Stimulated activated CD8-positive, alpha-beta memory T cell treated with anti-CD3 and anti-CD28 coated beads, Interleukin-2, amount 100 ng/mL, for 48 hours (primary cell): Measurements from ENCODE around the gene FHIP2A.
A peak's percentile ranks its signal among the peaks of the same experiment; 100 is the strongest.
"Not testable (repeated sequence)": the region's sequence is repeated elsewhere in the genome, so short reads cannot be mapped to it uniquely, and the experiment has no call there.

ENCODE experiments used
- DNase-seq, 2 donors: peaks; one replicate each; pipeline ENCODE4 v3.0.0-alpha.2; 2020; ENCODE audit warnings: low read depth in 2 of 2

The FHIP2A gene

DNA sequence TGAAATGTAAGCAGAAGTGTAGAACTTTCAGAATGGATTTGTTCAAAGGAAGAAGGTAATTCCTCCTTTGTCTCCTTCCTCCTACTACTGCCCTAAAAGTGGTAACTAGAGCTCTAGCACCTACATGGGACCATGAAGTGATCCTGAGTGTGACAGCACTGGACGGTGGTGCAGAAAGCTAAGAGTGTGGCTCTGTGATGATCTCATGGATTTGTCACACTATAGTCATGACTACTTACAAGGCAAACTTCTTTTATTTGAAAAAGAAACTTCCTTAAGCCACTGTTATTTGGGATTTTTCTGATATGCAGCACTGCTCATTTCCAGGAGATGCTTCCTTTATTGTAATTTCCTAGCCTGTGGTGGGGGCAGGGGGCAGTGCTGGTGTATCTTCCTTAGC is 5.8 kb upstream of the FHIP2A start:
- DNase-seq: no peak

DNA sequence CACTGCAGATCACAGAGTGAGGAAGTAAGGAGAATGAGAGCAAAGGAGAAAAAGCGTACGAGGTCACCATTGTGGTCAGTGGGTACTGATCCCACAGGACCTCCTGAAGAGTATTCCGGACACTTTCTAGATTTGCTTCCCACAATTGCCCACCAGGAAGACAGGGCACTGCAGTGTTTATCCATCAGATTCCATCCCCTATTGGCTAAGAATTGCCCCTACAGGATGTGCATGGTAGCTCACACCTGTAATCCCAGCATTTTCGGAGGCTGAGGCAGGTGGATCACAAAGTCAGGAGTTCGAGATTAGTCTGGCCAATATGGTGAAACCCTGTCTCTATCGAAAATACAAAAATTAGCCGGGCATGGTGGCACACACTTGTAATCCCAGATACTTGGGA is 5.3 kb upstream of the FHIP2A start:
- DNase-seq: no peak

DNA sequence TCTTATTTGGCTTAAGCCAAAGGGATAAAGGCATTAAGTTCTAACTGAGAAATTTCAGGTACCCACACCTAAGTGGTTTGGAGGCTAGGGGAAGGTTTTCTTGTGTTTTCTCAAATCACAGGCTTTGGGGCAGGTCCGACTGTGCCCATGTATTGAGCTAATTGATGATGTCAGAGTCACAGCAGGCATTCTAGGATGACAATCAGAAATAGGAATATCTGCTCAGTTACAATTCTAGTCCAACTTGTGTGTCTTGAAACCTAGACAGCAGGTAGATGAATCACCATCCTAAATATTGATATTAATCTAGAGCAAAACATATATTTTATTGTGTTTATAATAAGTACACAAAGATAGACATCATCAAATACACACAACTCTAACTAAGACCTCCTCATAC is 2.3 kb upstream of the FHIP2A start:
- DNase-seq: no peak

DNA sequence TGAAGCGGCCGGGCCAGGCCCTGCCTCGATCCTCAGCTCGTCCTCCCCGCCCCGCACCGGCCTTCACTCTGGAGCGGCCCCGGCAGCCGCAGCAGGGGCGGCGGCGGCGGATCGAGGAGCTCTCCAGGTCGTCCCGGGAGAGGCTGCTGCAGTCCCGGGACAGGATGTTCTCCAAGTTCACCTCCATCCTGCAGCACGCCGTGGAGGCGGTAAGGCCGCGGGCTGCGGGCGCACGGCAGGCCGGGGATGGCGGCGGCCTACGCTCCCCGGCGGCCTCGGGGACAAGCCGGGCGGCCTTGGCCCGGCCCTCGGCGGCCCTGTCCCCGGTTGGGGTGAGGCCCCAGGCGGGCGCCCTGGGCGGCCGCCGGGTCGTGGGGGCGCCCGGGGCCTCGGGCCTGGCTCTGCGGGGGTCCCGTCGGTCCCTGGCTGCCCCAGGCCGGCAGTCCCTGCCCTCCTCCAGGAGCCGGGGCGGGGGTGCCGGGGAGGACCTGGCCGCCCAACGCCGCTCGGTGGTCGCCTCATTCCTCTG is 399 bp downstream of the FHIP2A start:
- peak in 1 of 2 donors; percentile 8 for DNase-seq

DNA sequence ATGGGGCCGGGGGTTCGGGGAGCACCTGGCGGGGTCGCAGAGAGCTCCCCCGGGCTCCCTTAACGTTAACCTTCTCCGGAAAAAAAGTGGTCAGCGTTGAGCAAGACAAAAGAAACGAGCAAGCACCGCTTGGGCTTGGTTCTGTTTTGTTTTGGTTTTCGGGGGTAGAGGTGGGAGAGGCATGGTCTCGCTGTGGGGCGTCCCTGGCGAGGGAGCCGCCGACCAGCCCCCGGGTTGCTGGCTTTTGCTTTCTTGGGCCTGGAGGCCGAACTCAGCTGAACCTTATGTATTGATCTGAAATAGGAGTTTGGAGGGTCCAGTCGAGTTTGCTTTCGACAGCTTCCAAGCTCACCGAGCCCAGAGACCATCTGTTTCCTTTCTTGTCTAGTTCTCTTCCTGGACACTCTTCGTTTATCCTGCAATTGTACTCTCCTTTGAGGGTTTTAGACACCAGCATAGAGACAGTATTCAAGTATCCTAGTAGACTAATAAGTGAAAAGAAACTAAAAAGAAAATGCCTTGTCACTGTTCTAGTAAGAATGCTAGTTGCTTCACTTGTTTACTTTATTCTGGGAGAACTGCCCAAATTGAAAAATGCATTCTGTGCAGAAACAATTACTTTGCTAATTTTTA is 980 bp downstream of the FHIP2A start:
- peak; percentile 9 for DNase-seq

DNA sequence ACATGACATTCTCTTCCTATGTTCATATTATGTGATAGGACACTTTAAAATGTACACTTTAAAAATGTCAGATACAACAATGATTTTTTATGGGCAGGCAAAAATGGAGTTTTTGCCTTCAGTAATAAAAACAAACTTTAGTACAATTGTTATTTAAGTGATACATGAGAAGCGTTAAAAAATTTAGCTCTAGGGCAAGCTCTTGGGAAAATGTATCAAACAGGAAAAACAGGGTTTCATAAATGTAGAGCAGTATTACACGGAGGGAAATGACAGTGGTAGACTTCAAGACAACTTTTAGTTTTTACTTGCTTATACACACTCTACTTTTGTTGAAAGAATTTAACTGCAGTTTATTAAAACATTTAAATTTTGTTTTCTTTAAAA is 1.5 kb downstream of the FHIP2A start:
- DNase-seq: no peak

DNA sequence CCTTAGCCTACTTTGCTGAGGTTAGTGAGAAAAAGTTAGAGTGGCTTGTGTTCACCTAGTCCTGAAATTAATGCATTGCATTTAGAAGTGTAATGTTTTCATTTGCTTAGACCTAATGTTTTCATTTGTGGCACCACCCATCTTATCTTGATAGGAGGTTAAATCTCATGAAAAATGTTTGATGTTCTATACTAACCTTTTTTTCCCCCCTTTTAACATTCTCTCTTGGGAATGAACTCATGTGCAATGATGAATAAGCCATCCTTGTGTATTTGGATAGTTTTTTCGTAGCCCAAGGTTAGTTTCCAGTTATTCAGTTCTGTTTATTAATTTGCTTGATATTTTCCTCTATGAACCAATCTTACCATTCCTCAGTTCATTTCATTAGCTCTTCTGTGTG is 2.8 kb downstream of the FHIP2A start:
- DNase-seq: no peak

DNA sequence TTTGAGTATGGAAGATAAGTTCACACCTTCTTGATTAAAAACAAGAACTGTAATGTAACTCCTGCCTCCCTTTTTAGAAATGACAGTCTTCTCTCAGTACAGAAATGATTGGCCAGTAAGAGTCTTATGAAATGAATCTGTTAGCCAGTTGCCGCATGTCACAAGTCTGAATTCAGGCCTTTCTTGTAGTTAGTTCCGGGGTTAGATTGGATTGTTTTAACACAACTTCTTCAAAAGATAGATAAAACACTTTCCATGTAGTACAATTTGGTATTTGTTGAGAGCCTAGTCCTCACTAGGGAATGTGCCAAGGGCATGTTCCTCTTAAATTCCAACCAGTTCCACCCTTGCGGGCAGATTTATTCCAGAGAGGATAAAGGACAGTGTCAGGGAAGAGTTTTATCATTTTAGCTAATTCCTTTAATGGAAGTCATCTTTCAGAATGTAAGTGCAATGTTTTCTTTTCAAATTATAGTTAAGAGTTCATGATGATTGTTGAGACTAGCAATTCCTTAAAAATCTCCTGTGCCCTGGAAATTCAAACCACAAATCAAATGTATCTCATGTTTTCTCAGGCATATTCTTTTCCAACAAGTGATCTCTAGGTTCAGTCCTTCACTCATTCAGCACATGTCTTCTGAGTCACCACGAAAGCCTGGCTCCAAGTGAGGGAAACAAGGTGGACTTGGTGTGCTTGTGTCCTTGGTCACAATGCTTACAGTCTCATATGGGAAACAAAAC is 4.1 kb downstream of the FHIP2A start:
- no peak for DNase-seq

DNA sequence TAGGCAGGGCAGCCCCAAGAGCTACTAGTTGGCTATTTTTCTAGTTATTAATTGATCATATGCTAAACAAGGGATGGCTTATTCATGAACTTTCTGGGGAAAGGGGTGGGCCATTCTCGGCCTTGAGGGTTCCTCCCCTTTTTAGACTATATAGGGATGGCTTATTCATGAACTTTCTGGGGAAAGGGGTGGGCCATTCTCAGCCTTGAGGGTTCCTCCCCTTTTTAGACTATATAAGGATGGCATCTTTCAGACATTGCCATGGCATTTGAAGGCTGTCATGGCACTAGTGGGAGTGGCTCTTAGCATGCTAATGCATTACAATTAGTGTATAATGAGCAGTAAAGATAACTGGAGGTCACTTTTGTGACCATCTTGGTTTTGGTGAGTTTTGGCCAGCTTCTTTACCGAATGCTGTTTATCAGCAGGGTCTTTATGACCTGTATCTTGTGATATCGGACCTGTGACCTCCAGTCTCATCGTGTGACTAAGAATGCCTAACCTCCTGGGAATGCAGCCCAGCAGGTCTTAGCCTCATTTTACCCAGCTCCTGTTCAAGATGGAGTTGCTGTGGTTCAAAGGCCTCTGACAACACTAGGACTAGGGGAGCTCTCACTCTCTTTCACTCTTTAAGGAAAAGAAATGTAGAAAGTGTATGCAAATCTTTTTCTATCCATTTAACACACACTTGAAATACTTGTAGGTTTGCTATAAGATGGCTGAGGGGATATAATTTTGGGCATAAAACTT is 7.8 kb downstream of the FHIP2A start:
- no peak for DNase-seq

DNA sequence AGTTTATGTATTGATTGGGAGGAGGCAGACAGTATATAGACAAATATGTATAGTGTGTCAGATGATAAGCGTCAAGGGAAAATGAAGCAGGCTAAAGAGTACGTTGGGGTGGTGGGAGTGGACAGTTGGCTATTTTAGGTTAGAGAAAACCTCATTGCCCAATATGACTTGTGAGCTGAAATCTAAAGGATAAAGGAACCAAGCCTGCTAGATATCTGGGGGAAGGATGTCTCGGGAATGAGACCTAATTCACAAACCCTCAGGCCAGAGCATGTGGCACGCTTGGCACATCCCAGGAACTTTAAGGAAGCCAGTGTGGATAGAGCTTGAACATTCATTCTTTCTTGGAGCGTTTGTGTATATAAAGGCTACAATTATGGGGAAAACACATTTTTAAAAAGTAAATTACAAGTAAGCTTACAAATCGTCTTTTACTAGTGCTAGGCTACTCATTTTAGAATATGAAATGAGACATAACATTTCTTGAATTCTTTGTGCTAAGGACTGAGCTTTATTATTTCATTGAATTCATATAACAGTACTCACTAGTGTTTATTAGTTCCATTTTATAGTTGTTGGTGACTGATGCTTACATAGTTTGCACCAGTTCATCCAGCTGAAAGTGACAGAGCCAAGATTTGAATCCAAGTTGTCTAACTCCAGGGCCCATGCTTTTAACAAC is 9.7 kb downstream of the FHIP2A start:
- no peak for DNase-seq

DNA sequence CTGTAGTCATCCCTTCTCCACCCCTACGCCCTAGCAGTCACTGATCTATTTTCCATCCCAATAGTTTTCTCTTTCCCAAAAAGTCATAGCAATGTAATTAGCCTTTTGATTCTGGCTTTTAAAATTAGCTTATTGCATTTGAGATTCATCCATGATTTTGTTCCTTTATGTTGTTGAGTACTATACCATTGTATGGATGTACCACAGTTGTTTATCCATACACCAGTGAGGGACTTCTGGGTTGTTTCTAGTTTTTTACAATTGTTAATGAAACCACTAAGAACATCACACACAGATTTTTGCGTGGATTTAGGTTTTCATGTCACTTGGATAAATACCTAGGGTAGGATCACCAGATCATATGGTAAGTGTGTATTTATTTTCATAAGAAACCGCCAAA is 16.1 kb downstream of the FHIP2A start:
- no peak for DNase-seq

DNA sequence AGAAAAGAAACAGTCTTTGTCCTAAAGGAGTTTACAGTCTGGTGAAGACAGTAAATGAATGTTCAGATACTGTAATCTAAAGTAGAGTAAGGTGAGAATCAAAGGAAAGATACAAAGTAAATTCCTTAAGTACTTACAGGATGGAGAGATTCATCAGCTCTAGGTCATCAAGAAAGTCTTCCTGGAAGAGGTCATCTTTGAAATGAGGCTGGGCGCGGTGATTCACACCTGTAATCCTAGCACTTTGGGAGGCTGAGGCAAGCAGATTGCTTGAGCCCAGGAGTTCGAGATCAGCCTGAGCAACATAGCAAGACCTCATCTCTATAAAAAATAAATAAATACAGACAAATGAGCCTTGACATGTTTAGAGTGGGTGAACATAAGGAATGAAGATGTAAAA is 18.3 kb downstream of the FHIP2A start:
- no peak for DNase-seq

DNA sequence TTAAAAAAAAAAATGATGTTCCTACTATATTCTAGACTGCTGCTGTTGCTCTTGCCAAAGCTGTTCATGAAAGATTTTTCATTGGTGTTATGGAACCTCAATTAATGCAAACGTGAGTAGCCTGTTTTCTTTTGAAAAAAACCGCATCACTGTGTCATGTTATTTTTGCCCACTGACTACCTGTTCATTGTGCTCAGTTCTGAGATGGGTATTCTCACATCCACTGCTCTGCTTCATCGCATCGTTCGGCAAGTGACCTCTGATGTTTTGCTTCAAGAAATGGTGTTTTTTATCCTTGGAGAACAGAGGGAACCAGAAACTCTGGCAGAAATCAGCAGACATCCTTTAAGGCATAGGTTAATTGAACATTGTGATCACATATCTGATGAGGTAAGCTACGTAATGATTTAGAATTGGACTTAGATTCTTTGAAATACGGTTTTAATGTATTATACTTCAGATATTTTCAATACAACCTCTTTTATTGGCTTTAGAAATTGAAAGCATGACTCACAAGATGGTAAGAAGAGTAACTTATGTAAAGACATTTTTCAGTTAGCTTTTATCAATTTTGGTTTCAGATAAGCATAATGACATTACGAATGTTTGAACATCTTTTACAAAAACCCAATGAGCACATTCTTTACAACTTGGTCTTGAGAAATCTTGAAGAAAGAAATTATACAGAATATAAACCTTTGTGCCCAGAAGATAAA is 24.6 kb downstream of the FHIP2A start:
- no peak for DNase-seq

DNA sequence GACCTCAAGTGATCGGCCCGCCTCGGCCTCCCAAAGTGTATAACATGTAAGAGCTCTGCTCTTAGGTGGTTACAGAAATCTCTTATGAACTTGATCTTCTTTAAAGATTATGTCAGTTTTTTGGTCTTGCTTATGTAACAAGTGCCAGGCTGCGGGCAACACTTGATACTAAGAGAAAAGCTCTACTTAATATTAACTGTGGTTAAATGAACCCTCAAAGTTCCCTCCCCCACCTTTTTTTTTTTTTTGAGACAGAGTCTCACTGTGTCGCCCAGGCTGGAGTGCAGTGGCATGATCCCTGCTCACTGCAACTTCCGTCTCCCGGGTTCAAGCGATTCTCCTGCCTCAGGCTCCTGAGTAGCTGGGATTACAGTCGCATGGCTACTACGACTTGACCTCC is 25.9 kb downstream of the FHIP2A start:
- DNase-seq: not testable (repeated sequence)

DNA sequence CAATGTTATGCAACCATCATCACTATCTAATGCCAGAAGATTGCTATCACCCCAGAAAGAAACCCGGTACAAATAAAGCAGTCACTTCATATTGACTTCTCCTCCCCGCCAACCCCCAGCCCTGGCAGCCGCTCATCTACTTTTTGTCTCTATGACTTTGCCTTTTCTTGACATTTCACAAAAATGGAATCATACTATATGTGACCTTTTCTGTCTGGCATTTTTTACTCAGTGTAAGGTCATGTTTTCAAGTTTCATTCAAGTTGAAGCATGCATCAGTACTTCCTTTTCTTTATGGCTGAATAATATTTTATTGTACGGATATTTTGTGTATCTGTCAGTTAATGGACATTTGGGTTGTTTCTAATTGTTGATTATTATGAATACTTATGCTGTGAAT is 28.1 kb downstream of the FHIP2A start:
- DNase-seq: no peak

DNA sequence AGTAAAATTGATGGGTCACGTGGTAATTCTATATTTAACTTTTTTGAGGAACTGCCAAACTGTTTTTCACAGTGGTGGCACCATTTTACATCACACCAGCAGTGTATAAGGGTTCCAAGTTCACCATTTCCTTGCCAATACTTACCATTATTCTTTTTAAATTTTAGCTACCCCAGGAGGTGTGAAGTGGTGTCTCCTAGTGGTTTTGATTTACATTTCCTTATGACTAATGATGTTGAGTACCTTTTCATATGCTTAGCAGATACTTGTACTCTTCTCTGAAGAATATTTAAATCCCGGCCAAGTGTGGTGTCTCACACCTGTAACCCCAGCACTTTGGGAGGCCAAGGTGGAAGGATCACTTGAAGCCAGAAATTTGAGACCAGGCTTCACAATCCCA is 28.5 kb downstream of the FHIP2A start:
- DNase-seq: no peak

DNA sequence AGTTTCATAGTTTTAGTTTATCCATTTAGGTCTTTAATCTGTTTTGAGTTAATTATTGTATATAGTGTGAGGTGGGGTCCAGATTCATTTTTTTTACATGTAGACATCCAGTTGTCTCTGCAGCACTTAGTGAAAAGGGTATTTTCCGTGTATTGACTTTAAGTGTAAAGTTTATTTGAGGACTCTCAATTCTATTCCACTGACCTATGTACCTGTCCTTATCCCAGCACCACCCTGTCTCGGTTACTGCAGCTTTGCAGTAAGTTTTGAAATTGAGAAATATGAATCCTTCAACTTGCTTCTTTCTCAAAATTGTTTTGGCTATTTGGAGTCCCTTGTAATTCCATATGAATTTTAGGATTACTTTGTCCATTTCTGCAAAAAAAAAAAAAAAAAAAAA is 29.8 kb downstream of the FHIP2A start:
- DNase-seq: no peak

DNA sequence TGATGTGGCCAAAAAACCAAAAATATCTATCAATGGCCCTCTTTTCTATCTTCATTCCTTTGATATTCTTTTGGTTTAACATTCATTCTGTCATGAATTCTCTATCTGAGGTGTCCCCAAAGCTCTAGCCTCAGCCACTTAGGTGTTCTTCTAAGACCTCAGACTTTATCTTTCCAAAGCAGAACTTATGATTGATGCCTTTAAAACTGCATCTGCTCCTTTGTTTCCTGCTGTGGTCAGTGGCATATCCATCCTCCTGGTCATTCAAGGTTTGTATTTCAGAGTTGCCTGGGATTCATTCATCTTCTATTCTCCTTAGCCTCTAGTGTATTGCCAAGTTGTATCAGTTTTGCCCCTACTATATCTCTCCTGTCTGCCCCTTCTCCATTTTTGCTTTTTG is 30.6 kb downstream of the FHIP2A start:
- DNase-seq: no peak

DNA sequence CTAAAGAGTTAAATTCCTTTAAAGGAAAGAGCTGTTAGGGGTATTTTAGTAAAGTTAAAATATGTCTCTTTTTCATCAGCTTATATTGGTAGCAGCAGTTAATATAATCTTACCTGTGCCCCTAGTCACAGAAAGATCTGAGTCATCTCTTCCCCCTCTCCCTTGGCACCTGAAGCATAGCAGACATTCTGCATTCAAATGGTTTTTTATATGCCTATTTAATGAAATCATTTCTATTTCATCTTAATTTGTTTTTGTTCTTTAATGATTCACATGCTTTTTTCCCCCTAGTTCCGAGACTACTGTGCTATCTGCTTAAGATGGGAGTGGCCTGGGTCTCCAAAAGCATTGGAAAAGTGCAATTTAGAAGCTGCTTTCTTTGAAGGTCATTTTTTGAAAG is 33.3 kb downstream of the FHIP2A start:
- no peak for DNase-seq

DNA sequence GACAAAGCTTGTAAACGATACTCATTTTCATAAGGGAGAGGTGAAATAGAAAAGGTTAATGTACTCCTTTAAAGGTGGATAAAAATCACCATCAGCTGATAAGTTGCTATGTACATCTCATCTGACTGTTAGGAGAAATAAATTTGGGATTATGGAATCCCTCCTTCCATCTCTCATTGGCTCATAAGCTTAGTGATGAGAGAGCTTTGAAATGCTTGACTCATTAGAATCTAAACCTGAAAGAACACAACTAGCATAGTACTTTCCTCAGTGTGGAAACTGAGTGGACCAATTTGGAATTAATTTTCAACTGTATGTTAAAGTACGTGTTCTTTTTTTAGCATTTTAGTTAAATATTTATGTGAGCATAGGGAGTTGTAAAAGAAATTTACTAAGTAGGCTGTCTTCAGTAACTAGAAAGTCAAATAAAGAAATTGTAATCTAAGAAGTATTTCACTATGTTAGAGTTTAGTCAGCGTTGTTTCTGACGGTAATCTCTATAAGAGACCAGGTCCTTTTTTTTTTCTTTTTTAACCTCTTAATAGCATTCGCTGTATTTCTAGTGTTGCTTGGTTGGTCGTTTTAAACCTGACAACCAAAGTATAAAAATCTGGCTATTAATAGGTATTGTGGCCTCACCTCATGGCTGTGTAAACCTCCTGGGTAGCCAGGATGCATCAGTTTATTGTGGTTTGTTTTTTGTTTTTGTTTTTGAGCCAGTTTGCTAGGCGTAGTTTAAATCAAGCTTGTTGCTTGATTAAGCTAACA is 34.4 kb downstream of the FHIP2A start:
- DNase-seq: no peak
